GM12872 (cell line): ENCODE measurements around the gene PLEKHG5.

Source experiments
- TF ChIP-seq, protein P1 (sequence below): IDR thresholded peaks from 3 replicates; pipeline ENCODE4 v1.5.1; 2011; ENCODE audit warnings: low read depth, mild to moderate bottlenecking, low read length, moderate library complexity; ENCODE audit not compliant: insufficient read depth

Gene PLEKHG5

DNA sequence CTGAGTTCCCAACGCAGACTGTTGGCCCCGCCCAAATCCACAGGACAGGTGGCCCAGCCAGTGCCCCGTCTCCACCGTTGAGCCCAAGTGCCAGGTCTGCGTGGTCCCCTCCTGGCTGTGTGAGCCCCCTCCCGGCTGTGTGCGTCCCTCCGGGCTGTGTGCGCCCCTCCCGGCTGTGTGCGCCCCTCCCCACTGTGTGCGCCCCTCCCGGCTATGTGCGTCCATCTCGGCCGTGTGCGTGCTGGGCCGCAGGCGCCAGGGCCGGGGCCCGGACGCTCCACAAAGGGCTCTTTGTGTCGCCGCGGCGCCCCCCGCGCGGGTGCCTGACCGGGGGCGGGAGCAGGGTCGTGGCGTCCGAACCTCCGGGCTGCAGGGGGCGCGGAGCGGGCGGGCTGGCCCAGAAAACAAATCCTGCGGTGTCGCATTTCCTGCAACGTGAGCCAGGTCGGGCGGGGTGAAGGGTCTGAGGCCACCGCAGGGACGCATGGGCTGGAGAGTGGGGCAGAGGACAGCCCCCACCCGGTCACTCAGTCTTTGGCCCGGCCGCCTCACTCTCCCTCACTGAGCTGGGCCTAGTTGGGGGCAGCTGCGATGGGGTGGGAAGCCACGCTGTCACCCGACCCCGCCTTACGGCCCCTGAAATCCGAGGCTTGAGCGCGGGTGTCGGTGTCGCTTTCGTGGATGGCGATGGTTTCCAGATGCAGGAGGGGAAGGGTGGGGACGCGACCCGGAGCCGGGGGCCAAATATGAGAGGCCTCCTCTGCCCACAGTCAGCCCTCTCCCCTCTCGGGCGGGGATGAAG is 44.2 kb downstream of the PLEKHG5 start:
- TF ChIP-seq, protein P1, sequence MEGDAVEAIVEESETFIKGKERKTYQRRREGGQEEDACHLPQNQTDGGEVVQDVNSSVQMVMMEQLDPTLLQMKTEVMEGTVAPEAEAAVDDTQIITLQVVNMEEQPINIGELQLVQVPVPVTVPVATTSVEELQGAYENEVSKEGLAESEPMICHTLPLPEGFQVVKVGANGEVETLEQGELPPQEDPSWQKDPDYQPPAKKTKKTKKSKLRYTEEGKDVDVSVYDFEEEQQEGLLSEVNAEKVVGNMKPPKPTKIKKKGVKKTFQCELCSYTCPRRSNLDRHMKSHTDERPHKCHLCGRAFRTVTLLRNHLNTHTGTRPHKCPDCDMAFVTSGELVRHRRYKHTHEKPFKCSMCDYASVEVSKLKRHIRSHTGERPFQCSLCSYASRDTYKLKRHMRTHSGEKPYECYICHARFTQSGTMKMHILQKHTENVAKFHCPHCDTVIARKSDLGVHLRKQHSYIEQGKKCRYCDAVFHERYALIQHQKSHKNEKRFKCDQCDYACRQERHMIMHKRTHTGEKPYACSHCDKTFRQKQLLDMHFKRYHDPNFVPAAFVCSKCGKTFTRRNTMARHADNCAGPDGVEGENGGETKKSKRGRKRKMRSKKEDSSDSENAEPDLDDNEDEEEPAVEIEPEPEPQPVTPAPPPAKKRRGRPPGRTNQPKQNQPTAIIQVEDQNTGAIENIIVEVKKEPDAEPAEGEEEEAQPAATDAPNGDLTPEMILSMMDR: no peak

DNA sequence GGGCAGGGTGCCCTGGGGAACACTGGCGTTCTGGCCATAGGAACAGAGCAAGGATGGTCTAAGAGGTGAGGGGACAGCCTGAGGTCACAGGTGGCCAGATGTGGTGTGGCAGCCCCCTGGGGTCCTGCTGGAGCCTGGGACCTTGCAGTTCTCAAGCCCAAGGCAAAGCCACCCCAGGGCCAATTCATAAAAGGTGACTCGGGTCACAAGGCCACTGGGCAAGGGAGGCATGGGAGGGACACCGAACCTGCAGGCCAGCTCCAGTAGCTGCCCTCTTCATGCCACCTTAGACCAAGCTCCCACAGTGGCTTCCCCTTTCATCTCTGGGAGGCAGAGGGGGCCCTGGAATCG is 44.8 kb downstream of the PLEKHG5 start:
- TF ChIP-seq, protein P1: no peak

DNA sequence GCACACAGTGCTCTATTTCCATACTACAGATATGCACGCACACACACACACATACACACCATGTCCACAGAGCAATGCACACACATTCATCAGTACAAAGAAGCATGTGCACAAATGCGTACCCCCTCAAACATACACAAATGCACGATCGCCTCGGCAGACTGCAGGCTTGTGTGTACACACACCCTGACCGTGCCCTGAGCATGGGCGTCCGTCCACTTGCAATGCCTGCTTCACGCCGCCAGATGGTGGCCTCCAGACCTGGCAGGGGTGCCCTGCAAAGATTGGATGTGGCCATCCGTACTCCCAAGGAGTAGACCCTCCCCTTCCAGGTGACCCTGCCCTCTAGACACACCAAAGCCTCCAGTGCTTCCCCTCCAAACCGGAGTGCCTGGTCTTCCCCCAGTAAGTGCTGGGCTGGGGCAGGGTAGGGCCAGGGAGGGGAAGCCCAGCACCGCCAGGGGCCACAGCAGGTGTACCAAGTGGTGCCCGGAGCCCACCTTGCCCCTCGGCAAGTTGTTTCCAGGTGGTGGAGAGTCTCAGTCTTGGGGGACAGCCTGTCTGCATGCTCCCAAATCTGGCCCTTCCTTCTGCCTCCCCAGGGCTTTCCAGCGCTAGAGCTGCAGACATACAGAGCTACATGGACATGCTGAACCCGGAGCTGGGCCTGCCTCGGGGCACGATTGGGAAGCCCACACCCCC is 46.3 kb downstream of the PLEKHG5 start:
- TF ChIP-seq, protein P1: peak; percentile 71

DNA sequence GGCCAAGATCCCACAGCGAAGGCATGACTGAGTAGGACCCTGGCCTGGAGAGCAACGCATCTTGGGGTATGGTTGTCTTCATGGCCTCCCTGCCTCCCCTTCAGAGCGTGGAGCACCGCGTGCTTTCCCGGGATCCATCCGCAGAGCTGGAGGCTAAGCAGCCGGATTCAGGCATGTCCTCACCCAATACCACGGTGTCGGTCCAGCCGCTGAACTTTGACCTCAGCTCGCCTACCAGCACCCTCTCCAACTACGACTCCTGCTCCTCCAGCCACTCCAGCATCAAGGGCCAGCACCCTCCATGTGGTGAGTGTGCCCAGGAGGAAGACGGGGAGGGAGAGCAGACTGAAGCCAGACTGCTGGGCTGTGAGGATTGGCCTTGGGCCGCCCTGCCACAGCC is 47.1 kb downstream of the PLEKHG5 start:
- TF ChIP-seq, protein P1: no peak

DNA sequence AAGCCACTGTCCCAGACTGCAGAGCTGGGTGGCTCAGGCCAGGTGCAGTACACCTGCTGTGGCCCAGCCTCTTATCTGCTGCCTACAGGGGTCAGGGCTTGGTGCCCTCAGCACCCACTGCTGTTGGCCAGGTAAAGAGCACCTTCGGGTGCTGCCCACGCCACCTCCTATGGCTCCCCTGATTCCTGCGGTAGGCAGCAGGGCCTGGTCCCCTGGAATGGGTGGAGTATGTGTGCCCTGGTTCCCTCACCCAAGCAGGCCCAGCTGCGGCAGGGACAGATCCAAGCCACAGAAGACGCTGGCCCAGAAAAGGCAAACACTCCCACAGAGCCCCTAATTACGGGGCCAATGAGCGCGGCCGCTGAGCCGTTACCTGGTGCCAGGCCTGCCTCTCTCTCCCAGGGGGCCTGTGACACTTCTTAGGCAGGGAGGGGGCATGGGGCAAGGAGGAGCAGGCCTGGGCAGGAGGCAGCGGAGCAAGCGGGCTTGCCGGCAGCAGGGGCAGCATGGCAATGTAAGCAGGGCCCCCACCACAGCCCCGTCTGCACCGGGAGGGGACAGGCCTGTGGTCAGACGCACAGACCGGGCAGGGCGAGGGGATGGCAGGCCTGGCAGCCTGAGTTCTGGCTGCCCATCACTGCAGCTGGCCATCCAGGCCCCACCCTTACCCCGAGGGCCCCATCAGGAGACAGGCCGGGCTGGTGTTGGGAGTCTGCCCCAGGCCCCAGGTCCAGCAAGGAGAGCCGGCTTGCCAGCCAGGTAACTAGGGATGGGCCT is 47.9 kb downstream of the PLEKHG5 start:
- TF ChIP-seq, protein P1: no peak

DNA sequence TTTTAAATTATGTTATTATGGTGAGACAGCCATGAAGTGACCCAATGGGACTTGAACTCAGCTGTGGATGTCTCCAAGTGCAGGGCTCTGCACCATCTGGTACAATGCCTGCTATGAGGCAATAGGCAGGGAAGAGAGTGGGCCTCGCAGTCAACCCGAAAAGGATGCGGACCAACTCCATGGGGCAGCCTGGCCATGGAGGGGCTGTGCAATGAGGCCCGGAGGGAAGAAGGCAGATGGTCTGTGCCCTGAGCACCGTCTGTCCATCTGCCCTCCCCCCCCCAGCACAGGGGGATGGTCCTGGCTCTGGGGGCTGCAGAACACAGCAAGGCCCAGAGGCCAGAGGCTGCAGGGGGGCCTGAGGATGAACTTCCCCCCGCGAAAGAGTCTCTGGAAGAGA is 49.9 kb downstream of the PLEKHG5 start:
- TF ChIP-seq, protein P1: no peak

DNA sequence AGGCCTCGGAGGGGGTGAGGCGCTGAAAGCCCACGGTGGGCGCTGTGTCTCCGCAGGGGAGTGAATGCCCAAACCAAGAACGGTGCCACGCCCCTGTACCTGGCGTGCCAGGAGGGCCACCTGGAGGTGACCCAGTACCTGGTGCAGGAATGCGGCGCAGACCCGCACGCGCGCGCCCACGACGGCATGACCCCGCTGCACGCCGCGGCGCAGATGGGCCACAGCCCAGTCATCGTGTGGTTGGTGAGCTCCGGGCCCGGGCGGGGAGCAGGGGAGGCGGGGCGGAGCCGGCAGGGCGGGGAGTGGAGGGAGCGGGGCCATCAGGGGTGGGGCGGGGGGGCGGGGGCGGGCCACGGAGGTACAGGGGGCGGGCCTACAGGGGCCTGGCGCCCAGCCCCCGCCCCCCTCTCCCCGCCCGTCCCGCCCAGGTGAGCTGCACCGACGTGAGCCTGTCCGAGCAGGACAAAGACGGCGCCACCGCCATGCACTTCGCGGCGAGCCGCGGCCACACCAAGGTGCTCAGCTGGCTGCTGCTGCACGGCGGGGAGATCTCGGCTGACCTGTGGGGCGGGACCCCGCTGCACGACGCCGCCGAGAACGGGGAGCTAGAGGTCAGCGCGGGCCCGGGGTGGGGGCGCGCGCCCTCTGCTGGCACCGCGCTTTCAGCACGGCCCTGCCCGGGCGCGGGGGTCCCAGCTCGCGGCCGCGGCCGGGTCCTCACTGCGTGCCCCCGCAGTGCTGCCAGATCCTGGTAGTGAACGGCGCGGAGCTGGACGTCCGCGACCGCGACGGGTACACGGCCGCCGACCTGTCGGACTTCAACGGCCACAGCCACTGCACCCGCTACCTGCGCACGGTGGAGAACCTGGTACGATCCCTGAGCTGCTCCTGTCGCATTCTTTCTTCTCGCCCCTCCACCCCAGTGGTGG is 51.0 kb downstream of the PLEKHG5 start:
- TF ChIP-seq, protein P1: peak; percentile 38; the same call in 1 of the 3 replicates
